ENCODE results near the gene ITGB6. TPM values are rescaled to one million over a fixed set of nuclear protein-coding genes. Genes with fewer than 3 reads are reported as not detected.

ITGB6 gene
- total RNA-seq, 4 donors from 2014 or later = 11.1 to 17.2 (median 13.4) TPM

GRCh38 chr2:160175169-160176134 is 24.6 kb downstream of the ITGB6 start:
- no peak for DNase-seq
- Histone ChIP-seq H3K4me1 (peaks cover 0 to 6% of the 10 kb centered on the region in 2 donors), H3K27me3 (no peaks in the 10 kb centered on the region), H3K4me3 (replicated peaks in 1 of 3) (no peak overlapping the region), H3K9me3 (no peaks in the 10 kb centered on the region), H3K36me3 (no peaks in the 10 kb centered on the region), H3K27ac (no peak overlapping the region)
- 88 to 92% methylated on average over 8 of the region's 8 CpGs for WGBS, 2 donors
- no peak for TF ChIP-seq CTCF (IDR thresholded peaks at IDR 0.05)
- TF ChIP-seq POLR2A (IDR thresholded peaks at IDR 0.05) = no peak
- intact Hi-C loops (cut with DNase I) = no loop called here

GRCh38 chr2:160174322-160174721 is 25.8 kb downstream of the ITGB6 start:
- intact Hi-C loops (cut with DNase I) = no loop called here
- TF ChIP-seq POLR2A (IDR thresholded peaks at IDR 0.05) = no peak
- no peak for TF ChIP-seq CTCF (IDR thresholded peaks at IDR 0.05)
- H3K4me3 ChIP-seq (replicated peaks in 1 of 3) = no peak overlapping the region
- H3K9me3 ChIP-seq = no peaks in the 10 kb centered on the region
- H3K36me3 ChIP-seq = no peaks in the 10 kb centered on the region
- H3K27ac ChIP-seq = no peak overlapping the region
- 90 to 94% methylated on average over 3 of the region's 3 CpGs for WGBS, 2 donors
- H3K27me3 ChIP-seq = no peaks in the 10 kb centered on the region
- peaks cover 0 to 6% of the 10 kb centered on the region in 2 donors for H3K4me1 ChIP-seq
- DNase-seq = no peak

- H3K36me3 ChIP-seq = no peaks in the 10 kb centered on the region
- no peak for DNase-seq
- H3K9me3 ChIP-seq = no peaks in the 10 kb centered on the region
- H3K4me1 ChIP-seq = peaks cover 0 to 6% of the 10 kb centered on the region in 2 donors
- no peak overlapping the region for H3K4me3 ChIP-seq (replicated peaks in 1 of 3)
- H3K27me3 ChIP-seq = no peaks in the 10 kb centered on the region
- H3K27ac ChIP-seq = no peak overlapping the region
- intact Hi-C loops (cut with DNase I) = no loop called here
- TF ChIP-seq POLR2A (IDR thresholded peaks at IDR 0.05) = no peak
- no peak for TF ChIP-seq CTCF (IDR thresholded peaks at IDR 0.05)
Observed at GRCh38 chr2:160169988-160170387, 30.1 kb downstream of the ITGB6 start.

DNA sequence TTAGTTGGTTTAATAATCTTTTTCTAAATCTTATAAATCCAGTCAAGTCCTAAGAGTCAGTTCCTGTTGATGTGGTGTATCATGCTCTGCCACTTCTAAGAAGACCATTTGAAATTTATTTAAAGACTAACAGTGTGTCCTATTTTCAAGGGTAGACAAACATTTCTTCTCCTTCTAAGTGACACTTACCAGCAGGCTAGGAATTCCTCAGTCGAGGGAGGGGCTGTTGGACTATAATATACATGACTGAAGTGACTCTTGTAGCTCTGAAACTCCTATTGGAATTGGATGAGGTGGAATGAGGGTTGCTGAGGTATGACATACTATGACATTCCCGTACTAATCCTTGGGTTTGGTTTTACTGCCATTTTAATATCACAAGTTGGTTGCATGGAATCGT is 30.6 kb downstream of the ITGB6 start:
- H3K4me1 ChIP-seq = peaks cover 0 to 6% of the 10 kb centered on the region in 2 donors
- H3K36me3 ChIP-seq = no peaks in the 10 kb centered on the region
- intact Hi-C loops (cut with DNase I) = no loop called here
- whole genome bisulfite sequencing, 2 donors = 45 to 48% methylated on average over 3 of the region's 3 CpGs
- no peak overlapping the region for H3K27ac ChIP-seq
- no peak overlapping the region for H3K4me3 ChIP-seq (replicated peaks in 1 of 3)
- TF ChIP-seq POLR2A (IDR thresholded peaks at IDR 0.05) = no peak
- no peak for TF ChIP-seq CTCF (IDR thresholded peaks at IDR 0.05)
- no peaks in the 10 kb centered on the region for H3K9me3 ChIP-seq
- DNase-seq = no peak
- H3K27me3 ChIP-seq = no peaks in the 10 kb centered on the region

DNA sequence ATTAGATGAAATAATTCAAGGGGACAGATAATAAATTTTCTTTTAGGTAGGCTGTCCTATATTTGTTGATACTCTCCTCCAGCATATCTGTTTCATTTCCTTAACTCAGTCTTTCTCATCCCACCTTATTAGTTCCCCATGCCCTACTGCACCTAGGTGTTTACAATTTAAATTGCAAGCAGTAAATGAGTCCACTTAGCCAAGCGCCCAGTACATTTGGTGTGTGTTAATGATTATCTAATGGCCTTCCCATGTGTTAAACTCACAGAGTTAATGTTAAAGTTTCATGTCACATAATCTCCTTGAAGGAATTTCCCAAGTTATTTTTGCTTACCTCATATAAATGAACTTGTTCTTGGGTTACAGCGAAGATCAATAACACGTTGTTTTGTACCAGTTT is 31.2 kb downstream of the ITGB6 start:
- Histone ChIP-seq H3K27me3 (no peaks in the 10 kb centered on the region), H3K4me1 (peaks cover 0 to 6% of the 10 kb centered on the region in 2 donors), H3K9me3 (no peaks in the 10 kb centered on the region), H3K27ac (no peak overlapping the region), H3K4me3 (replicated peaks in 1 of 3) (no peak overlapping the region), H3K36me3 (no peaks in the 10 kb centered on the region)
- no peak for DNase-seq
- intact Hi-C loops (cut with DNase I) = no loop called here
- no peak for TF ChIP-seq CTCF (IDR thresholded peaks at IDR 0.05)
- TF ChIP-seq POLR2A (IDR thresholded peaks at IDR 0.05) = no peak
- 96 to 97% methylated on average over 3 of the region's 3 CpGs for whole genome bisulfite sequencing, 2 donors

Data from thyroid gland (tissue), 4 donors.